ENCODE results near the gene BUB1B.
A peak's percentile ranks its signal among the peaks of the same experiment; 100 is the strongest.
"Not testable (repeated sequence)": the region's sequence is repeated elsewhere in the genome, so short reads cannot be mapped to it uniquely, and the experiment has no call there.

BUB1B gene, protein sequence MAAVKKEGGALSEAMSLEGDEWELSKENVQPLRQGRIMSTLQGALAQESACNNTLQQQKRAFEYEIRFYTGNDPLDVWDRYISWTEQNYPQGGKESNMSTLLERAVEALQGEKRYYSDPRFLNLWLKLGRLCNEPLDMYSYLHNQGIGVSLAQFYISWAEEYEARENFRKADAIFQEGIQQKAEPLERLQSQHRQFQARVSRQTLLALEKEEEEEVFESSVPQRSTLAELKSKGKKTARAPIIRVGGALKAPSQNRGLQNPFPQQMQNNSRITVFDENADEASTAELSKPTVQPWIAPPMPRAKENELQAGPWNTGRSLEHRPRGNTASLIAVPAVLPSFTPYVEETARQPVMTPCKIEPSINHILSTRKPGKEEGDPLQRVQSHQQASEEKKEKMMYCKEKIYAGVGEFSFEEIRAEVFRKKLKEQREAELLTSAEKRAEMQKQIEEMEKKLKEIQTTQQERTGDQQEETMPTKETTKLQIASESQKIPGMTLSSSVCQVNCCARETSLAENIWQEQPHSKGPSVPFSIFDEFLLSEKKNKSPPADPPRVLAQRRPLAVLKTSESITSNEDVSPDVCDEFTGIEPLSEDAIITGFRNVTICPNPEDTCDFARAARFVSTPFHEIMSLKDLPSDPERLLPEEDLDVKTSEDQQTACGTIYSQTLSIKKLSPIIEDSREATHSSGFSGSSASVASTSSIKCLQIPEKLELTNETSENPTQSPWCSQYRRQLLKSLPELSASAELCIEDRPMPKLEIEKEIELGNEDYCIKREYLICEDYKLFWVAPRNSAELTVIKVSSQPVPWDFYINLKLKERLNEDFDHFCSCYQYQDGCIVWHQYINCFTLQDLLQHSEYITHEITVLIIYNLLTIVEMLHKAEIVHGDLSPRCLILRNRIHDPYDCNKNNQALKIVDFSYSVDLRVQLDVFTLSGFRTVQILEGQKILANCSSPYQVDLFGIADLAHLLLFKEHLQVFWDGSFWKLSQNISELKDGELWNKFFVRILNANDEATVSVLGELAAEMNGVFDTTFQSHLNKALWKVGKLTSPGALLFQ

DNA sequence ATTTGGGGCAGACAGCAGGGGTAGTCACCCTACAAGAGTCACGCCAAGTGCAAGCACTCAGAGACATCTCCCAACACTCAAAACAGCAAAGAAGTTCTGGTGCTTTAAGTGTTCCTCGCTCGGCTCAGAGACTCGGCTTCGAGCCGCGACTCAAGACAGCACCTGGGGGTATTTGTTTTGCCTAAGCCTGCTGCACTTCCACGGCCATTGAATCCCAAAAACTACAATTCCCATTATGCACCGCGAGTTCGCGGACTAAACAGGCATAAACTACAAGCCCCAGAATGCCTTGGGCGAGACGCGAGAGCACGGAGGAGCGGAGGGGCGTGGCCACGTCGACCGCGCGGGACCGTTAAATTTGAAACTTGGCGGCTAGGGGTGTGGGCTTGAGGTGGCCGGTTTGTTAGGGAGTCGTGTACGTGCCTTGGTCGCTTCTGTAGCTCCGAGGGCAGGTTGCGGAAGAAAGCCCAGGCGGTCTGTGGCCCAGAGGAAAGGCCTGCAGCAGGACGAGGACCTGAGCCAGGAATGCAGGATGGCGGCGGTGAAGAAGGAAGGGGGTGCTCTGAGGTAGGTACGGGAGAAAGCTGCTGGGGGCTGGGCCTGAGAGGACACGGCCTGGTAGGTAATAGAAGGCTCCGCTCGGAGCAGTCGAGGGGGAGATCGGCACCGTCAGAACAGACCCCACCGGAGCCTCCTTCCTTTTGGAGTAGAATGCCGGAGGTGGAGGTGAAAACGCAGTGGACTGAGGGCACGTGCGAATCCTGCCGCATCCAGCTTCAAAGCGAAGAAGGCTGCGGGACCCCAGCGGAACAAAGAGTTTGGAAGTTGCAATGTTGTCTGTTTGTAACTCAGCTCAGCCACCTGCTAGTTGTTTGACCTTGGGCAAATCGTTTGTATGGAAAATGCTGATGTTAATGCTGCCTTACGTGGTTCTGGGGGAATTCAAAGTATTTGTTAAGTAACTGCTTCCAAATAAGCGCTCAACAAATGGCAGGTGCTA lies at the start of gene BUB1B:
Gene BUB1B (plus strand): TSS at position 381 of the 1,000 bp plus-strand sequence. CDS start 152 bp downstream, at position 533.
- peak; percentile 97 for DNase-seq

DNA sequence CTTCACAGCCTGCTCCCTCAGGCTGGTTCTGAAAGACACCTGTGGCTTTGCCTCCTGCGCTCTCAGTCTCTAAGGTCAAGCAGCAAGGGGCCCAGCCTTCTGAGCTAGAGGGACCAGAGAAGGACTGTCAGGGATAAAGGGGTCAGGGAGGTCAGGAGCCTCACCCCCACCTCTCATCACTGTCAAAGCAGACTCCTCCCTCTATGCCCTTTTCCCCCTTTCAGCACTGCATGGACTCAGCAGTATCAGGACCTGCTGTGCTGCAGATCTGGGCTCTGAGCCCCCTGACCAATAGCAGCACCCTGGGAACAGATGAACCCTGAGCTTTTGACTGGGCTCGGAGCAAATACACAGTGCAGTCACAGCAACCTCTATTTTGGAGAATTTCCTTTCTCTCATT lies 49.0 kb upstream of the BUB1B start:
- DNase-seq = no peak

DNA sequence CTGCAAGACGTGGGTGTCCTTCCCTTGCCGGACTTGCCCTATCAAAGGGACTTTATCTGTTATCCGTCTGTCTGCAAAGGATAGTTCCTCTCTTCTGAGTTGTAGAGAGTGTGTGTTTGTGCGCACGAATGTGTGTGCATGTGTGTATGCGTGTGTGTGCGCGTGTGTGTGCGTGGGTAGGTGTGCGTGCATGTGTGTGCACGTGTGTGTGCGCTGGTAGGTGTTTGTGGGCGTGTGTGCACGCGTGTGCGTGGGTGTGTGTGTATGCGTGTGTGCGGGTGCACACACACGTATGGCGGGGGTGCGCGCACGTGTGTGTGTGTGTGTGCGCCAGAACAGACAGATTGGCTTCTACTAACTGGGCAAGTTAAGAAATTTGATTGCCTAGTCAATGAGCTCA lies 48.1 kb upstream of the BUB1B start:
- DNase-seq = no peak

DNA sequence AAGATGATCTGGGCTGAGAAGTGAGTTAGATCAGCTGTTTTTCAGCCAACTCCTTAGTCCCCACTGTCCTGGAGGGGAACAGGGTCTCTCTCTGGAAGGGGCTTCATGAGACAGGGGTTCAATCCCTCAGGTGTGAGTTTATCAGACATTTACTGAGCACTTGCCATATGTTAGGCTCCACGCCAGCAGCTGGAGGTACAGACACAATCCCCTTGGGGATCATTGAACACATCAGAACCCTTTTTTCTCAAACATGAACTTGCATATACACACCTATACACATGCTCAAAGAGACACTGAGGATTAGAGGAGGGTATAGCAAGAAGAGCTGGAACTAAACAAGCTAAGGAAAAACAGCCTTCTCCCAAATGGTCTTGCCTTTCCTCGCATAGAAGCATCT lies 46.7 kb upstream of the BUB1B start:
- DNase-seq = no peak

DNA sequence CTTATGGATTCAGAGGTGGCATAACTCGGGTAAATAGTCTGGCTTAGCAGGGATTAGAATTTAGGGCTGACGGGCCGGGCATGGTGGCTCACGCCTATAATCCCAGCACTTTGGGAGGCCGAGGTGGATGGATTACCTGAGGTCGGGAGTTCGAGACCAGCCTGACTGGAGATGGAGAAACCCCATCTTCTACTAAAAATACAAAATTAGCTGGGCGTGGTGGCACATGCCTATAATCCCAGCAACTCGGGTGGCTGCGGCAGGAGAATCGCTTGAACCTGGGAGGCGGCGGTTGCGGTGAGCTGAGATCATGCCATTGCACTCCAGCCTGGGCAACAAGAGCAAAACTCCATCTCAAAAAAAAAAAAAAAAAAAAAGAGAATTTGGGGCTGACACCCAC lies 45.8 kb upstream of the BUB1B start:
- not testable (repeated sequence) for DNase-seq

DNA sequence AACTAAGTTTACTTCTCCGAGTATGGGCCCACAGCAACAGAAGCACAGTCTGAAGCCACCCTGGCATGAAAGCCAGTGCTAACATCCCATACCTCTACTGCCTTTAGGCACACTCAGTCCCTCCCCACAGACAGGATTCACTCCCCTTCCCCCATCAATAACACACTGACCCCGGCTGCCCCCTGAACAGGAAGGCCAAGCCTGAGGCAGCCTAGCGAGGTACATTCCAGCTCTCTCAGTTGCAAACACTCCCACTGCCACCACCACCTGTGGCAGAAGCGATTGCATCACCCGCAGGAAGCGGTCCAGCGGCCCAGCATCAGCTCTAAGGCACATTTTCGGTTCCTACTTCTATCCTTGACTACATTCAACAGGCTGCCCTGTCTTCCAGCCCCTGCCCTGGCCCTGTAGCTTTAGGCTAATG lies 45.2 kb upstream of the BUB1B start:
- peak; percentile 17 for DNase-seq

DNA sequence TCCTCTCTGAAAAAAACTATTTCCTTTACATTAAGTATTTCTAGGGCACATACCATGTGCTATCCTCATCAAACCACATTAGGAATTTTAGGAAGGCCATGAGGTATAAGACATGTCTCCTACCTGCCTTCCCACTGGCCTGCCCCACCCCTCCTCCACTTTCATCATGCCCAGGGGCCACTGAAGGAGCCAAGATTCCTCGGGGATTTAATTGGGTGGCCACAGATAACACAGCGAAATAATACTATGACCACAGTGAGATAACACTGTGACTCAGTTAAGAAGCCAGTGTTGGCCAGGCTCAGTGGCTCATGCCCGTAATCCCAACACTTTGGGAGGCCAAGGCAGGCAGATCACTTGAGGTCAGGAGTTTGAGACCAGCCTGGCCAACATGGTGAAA lies 42.4 kb upstream of the BUB1B start:
- no peak for DNase-seq

DNA sequence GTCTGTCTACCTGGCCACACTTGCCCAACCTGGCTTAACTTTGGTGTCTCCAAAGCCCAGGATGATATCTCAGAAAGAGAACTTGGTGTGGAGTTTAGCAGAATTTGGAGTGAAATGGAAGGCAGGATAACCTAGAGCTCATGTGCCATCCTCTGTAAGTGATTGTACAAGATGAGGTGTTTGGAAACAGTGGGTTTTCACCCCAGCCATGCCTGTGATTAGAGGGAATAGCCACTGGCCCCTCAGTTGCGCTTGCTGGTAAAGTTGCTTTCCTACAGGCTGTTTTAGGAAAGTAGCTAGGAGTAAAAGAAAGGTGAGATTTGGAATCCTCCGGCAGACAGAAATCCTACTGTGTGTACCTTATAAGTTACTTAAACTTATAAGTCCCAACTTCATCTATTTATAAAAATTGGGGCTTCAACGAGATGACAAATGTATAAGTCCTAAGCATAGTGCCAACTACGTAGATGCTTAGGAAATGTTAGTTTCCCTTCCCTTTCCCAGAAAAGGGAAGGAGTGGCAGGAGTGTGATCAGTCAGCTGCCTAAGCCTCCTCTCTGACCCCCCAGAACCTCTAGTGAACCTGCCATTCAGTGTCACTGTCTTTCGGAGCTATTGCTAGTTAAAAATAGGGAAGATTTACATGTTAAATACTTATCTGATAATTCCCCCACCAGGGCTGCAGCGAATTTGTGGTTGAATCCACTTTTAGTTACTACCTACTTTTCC lies 38.8 kb upstream of the BUB1B start:
- no peak for DNase-seq

DNA sequence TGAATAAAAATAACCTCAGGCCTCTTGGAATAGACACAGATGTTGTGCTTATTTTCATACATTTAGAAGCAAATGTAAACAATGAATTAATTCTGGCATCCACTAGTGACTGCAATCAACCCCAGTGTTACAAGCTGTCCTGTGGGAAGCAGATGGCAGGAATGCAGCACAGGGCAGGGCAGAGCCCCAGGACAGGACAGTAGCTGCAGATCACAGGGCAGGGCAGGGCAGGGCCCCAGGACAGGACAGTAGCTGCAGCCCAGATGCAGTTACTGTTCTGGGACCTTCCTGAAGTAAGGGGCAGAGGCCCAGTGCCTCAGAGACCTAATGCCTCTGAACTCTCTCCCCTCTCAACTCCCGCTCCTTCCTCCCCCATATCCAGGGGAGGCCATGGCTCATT lies 37.9 kb upstream of the BUB1B start:
- not testable (repeated sequence) for DNase-seq

DNA sequence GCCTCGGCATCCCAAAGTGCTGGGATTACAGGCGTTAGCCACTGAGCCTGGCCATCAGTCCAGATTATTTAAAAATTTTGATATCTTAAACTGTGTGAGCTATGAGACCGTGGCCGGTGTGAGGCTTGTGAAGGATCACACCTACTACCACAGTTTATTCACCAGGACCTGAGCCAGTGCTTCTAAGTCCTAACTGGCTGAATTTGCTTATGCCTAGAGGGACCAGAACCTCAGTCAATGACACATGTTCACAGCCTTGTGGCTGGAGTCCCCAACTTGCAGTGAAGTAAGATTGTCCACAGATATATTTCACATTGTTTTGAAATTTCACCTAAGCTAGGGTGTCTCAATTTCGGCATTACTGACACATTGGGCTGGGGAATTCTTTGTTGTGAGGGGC lies 37.0 kb upstream of the BUB1B start:
- DNase-seq = not testable (repeated sequence)

DNA sequence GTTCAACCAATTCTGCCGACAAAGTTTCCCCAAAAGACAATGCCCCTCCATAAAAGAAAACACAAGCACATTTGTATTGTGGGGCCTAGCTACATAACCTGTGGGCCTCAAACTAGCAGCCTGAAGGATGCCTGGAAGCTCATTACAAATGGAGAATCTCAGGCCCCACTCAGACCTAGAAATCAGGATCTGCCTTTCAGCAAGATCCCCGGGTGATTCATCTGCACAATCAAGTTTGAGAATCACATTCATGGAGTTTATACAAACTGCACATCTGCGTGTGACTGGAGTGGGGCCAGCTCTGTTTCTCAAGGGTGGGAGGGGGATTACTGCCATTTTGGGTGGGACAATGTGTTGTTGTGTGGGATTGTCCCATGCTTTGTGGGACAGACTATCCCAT lies 36.5 kb upstream of the BUB1B start:
- not testable (repeated sequence) for DNase-seq

DNA sequence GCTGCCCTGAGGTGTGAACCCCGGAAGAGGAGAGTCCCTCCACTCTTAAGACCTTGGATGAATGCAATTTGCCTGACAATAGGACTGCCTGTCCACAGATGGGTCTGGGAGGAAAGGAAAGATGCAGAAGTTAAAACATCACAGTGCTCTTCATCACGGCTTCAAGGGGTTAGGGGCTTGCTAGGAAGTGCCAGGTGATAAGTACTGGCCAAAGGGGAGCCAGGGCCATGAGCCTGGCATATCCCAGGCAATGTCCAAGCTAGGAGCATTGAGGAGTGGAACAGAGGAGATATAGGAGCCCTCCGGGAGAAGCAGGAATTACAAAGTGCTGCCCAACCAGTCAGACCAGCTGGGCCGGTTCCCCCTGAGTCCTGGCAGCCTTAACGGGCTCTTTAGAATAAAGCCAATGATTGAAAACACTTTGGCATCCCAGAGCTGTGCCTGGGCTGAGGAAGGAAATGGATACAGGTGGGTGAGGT lies 36.0 kb upstream of the BUB1B start:
- DNase-seq = not testable (repeated sequence)

DNA sequence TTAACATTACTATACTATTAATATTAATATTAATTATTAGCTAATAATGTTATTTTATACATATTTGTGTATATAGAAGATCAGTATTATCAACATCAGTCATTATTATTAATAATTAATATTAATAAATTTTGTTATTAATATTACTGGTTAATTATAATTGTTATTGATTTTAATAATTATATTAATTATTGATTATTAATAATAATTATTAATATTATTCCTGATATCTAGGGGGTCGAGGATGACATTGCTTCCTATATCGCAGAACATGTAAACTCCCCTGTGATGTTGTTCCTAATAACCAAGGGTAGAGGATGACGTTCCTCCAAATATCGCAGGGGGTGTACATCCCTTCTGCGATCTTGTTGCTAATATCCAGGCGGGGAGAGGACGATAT lies 34.9 kb upstream of the BUB1B start:
- no peak for DNase-seq

DNA sequence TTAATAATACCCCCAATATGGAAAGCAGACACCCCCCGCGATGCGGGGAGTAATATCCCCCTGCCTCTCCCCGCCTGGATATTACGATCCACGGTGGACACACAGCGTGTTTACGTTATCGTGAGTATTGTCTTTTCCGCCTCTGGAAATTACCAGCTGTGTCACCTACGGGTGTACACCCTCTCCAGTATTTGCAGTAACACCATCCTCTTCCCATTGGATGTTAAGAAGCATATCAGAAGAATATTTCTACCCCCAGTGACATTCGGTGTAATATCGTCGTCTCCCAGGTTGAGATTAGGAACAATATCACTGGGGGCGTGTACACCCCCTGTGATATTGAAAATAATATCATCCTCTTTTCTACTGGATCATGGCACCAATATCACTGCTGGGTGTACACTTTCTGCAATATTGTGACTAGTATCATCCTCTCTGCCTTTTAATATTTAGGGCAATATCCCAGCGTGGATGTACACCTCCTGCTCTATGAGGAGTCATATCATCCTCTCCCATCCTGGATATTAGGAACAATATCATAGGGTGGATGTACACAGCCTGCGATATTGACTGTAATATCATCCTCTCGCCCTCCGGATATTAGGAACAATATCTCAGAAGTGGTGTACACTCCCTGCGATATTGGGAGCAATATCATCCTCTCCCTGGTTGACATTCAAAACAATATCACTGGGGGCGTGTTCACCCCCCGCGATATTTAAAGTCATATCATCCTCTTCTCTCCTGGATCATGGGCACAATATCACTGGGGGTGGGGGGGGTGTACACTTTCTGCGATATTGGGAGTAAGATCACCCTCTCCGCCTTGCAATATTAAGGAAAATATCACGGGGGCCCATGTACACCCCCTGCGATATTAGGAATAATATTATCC lies 31.9 kb upstream of the BUB1B start:
- DNase-seq = no peak

DNA sequence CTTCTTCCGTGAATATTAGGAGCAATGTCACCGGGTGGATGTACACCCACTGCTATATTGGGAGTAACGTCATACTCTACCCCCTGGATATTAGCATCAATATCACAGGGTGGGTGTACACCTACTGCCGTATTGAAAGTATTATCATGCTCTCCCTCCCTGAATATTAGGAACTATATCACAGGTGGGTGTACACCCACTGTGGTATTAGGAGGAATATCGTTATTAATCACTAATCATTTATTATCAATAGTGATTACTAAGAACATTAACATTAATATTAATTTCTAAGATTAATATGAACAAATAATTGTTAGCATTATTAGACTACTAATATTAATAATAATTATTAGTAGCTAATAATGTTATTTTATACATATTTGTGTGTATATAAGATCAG lies 30.8 kb upstream of the BUB1B start:
- DNase-seq = no peak

DNA sequence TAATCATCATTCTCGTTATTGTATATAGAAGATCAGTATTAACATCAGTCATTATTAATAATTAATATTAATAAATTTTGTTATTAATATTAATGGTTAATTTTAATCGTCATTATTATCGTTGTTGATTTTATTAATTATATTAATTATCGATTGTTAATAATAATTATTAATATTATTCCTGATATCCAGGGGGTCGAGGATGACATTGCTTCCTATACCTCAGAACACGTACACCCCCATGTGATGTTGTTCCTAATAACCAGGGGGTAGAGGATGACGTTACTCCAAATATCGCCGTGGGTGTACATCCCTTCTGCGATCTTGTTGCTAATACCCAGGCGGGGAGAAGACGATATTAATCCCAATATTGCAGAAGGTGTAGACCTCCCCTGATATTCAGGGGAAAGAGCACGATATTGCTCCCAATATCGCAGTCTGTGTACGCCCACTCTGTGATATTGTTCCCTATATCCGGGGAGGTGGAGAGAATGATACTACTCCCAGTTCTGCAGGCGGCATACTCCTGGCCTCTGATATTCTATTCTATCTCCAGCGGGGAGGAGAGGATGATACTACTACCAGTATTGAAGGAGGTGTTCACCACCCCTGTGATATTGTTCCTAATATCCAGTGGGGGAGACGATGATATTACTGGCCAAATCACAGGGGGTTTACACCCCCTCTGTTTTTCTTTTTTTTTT lies 29.9 kb upstream of the BUB1B start:
- DNase-seq = no peak

DNA sequence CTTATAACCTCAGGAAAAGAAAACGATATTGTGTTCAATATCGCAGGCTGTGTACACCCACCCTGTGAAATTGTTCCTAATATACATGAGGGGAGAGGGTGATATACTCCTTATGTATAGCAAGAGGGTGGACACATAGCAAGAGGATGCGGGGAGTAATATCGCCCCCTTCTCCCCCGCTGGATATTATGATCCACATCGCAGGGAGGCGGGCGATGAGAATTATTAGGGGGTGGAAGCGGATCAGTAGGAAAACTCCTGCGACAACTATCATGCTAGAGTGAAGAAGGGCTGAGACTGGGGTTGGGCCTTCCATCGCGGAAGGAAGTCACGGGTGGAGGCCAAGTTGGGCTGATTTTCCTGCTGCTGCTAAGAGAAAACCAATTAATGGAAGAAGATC lies 27.3 kb upstream of the BUB1B start:
- DNase-seq = no peak

DNA sequence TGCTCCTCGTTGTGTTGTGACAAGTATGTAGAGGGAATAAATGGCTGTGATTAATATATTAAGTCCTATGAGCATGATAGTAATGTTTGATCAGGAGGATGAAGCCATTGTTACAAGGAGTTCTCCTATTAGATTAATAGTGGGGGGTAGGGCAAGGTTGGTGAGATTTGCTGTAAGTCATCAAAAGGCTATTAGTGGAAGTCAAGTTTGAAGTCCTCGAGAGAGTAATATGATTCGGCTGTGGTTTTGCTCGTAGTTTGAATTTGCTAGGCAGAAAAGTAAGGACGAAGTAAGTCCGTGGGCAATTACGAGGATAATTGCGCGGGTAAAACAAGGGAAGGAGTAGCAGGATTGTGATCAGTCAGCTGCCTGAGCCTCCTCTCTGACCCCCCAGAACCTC lies 26.0 kb upstream of the BUB1B start:
- DNase-seq = no peak

DNA sequence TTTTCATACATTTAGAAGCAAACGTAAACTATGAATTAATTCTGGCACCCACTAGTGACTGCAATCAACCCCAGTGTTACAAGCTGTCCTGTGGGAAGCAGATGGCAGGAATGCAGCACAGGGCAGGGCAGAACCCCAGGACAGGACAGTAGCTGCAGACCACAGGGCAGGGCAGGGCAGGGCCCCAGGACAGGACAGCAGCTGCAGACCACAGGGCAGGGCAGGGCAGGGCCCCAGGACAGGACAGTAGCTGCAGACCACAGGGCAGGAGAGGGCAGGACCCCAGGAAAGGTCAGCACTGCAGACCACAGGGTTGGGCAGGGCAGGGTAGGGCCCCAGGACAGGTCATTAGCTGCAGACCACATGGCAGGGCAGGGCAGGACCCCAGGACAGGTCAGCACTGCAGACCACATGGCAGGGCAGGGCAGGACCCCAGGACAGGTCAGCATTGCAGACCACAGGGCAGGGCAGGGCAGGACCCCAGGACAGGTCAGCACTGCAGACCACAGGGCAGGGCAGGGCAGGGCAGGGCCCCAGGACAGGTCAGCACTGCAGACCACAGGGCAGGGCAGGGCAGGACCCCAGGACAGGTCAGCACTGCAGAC lies 24.9 kb upstream of the BUB1B start:
- DNase-seq = not testable (repeated sequence)
